ENCODE measurements around the gene VTI1A. TPM values are rescaled to one million over a fixed set of nuclear protein-coding genes. Genes with fewer than 3 reads are reported as not detected.

The VTI1A gene
- total RNA-seq, 1 donor from 2014 or later = 30.1 TPM

DNA sequence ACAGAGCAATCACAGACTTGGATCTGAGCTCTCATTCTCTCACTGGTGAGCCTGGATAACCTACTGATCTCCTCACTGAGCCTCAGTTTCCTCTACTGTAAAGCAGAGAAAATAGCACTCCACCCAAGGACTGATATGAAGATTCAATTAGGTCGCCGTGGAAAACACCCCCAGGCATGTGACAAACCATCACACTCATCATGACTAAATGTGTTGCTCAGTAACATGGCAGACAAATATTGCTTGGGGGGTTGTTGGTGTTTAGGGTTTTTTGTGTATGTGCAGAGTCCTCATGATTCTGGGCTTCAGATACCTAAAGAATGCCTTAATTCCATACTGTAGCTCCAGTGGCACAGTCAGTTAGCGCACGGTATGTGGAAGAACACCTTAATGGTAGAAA lies 380.9 kb downstream of the VTI1A start:
- TF ChIP-seq, protein P1, sequence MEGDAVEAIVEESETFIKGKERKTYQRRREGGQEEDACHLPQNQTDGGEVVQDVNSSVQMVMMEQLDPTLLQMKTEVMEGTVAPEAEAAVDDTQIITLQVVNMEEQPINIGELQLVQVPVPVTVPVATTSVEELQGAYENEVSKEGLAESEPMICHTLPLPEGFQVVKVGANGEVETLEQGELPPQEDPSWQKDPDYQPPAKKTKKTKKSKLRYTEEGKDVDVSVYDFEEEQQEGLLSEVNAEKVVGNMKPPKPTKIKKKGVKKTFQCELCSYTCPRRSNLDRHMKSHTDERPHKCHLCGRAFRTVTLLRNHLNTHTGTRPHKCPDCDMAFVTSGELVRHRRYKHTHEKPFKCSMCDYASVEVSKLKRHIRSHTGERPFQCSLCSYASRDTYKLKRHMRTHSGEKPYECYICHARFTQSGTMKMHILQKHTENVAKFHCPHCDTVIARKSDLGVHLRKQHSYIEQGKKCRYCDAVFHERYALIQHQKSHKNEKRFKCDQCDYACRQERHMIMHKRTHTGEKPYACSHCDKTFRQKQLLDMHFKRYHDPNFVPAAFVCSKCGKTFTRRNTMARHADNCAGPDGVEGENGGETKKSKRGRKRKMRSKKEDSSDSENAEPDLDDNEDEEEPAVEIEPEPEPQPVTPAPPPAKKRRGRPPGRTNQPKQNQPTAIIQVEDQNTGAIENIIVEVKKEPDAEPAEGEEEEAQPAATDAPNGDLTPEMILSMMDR (conservative IDR thresholded peaks at IDR 0.05; ENCODE audit: low read depth, low read length) = no peak
- DNase-seq (ENCODE audit: low read depth) = no peak
- no peak overlapping the region for H3K4me3 ChIP-seq (ENCODE audit: low read depth, low read length)

DNA sequence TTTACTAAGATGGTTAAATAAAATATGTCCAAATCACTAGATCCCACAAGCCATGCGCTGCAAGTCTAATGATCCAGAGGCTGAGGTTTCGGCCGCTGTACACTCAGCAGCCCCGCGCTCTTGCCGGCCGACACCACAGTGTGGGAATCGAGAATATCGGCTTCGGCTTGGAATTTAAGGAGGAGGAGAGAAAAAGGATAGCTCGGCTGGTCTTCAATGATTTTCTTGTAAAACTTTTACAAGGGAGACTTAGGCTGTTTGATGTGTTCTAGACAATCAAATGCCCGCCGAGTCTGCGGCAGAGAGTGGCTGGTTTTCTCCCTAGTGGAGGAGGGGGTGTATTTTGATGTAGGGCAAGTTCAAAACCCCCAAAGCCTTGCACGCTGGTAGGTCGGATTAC lies 384.8 kb downstream of the VTI1A start:
- TF ChIP-seq, protein P1 (conservative IDR thresholded peaks at IDR 0.05; ENCODE audit: low read depth, low read length) = no peak
- DNase-seq (ENCODE audit: low read depth) = no peak
- no peak overlapping the region for H3K4me3 ChIP-seq (ENCODE audit: low read depth, low read length)

DNA sequence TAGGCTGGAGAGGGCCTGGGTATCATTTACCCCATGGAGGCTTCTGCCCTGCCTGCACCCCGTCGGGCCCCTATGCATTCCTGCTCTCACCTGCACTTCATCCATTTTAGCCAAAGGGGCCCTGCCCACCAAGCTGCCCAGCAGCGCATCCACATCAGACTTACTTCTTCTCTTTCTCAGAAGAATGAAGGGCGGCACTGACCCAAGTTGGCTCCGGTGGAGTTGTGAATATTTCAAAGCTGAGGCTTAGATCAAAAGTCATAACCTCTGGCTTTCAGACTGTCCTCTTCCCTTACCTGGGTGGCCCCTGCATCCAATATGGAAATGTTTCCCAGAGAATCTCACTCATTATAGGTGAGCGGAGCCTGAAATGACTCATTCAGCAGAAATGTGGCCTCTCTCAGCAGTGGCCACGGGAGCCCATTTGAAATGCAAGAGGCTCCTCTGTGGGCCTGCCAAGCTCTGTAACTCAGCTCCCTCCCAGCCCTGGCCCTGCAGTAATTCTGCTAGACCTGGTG lies 385.4 kb downstream of the VTI1A start:
- no peak overlapping the region for H3K4me3 ChIP-seq (ENCODE audit: low read depth, low read length)
- DNase-seq (ENCODE audit: low read depth) = no peak
- TF ChIP-seq, protein P1 (conservative IDR thresholded peaks at IDR 0.05; ENCODE audit: low read depth, low read length) = no peak

DNA sequence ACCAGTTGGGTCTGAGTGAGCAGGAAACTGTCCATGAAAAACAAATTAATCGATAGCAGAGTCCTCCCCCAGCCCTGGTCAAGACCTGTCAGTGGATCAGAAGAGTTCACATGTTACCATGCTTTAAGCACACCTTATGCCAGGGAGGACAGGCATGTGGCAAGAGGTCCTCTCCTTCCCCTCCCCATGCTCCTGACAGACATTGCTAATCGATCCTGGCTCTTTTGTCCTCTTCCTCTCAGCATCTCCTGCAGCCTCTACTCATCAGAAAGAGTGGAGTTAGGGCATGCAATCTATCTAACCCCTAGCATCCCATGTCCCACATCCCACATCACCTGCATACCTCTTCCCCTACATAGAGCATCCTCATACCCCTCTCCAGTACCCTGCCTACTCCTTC lies 385.9 kb downstream of the VTI1A start:
- no peak for DNase-seq (ENCODE audit: low read depth)
- H3K4me3 ChIP-seq (ENCODE audit: low read depth, low read length) = no peak overlapping the region
- TF ChIP-seq, protein P1 (conservative IDR thresholded peaks at IDR 0.05; ENCODE audit: low read depth, low read length) = no peak

DNA sequence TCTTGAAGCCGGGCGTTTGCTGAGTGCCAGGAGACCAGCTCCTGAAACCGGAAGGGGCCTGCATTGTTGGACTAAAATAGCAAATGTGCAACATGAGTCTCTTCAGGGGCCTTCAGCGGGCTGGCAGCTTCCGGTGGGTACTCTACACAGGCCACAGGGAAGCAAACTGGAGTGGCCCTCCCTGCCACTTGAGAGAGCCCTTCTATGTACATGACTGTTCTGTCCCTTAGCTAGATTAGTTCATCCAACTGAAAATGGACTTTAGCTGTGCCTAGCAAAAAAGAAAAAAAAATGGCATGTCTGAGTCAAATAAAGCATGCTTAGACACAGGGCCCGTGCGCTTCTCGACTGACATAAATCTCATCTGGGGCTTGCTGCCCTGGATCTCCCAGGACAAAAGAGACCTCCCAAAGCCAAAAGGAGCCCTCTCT lies 387.8 kb downstream of the VTI1A start:
- H3K4me3 ChIP-seq (ENCODE audit: low read depth, low read length) = no peak overlapping the region
- no peak for DNase-seq (ENCODE audit: low read depth)
- TF ChIP-seq, protein P1 (conservative IDR thresholded peaks at IDR 0.05; ENCODE audit: low read depth, low read length) = no peak

DNA sequence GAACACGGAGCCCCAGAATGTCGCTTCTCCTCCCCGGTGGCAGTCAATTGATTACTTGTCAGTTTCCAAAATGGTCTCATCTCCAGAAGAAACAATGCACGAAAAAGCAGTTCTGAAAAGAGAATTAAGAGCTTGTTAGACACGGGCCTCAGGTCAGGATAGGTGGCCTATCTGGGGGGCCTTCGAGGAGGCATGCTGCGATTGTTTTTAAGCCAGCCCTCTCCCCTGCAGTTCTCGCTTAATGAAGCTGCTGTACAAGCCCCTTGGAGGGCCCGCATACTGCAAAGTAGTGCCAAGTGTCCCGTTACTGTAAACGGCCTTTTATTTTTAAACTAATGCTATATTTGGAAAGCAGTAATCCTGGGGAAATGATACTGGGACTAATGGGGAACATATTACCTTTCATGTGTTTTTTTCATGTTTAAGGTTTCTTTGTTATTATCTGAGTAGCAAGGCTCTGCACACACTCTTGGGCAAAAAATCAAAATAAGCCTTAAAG lies 388.3 kb downstream of the VTI1A start:
- TF ChIP-seq, protein P1 (conservative IDR thresholded peaks at IDR 0.05; ENCODE audit: low read depth, low read length) = no peak
- DNase-seq (ENCODE audit: low read depth) = no peak
- H3K4me3 ChIP-seq (ENCODE audit: low read depth, low read length) = no peak overlapping the region

DNA sequence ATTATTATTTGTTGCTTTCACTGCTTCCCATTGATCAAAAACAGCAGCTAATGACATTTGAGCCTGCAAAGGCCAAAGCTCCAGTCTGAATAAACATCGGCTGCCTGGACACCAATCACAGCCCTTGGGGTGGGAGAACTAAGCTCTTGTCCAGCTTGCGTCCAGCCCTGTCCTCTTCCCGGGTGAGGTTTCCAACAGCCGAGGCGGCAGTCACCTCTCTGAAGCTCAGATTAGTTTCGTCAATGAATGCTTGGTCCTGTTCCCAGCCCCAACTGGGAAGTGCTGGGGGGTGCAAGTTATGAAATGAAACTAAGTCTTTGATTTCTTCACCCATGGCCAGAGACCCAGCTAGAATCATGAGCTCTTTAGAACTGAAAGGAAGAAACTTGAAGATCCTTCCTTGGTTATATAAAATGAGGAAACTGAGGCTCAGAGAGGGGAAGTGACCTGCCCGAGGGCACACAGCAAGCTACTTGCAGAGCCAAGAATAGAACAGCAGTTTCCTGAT lies 389.0 kb downstream of the VTI1A start:
- no peak overlapping the region for H3K4me3 ChIP-seq (ENCODE audit: low read depth, low read length)
- DNase-seq (ENCODE audit: low read depth) = no peak
- TF ChIP-seq, protein P1 (conservative IDR thresholded peaks at IDR 0.05; ENCODE audit: low read depth, low read length) = no peak

Measured in epithelial cell of proximal tubule (primary cell).